Stimulated activated effector memory CD8-positive, alpha-beta T cell treated with anti-CD3 and anti-CD28 coated beads, Interleukin-12 subunit alpha, Interleukin-12 subunit beta, amount 100 ng/mL, for 72 hours (primary cell): ENCODE measurements around the gene IRS2.

ENCODE experiments used
- ATAC-seq: fragments of 150-1000 bp; cut with Tn5 transposase; 2 replicates; pipeline ENCODE4 v1.10.0; 2021
- DNase-seq, 2 donors: peaks; one replicate each; pipeline ENCODE4 v3.0.0; 2021 to 2022; ENCODE audit warnings: low spot score in 2 of 2
- H3K27ac Mint-ChIP-seq: one replicate; pipeline ENCODE4 v1.8.0; 2022; ENCODE audit warnings: mild to moderate bottlenecking, mixed read lengths
- H3K36me3 Mint-ChIP-seq: one replicate; pipeline ENCODE4 v1.8.0; 2022; ENCODE audit warnings: mild to moderate bottlenecking, mixed read lengths
- H3K4me1 Mint-ChIP-seq: one replicate; pipeline ENCODE4 v1.8.0; 2022; ENCODE audit warnings: mixed read lengths
- H3K4me3 Mint-ChIP-seq: one replicate; pipeline ENCODE4 v1.8.0; 2022; ENCODE audit warnings: mild to moderate bottlenecking, mixed read lengths
- H3K9me3 Mint-ChIP-seq: one replicate; pipeline ENCODE4 v1.8.0; 2022; ENCODE audit warnings: mixed read lengths

IRS2 gene

DNA sequence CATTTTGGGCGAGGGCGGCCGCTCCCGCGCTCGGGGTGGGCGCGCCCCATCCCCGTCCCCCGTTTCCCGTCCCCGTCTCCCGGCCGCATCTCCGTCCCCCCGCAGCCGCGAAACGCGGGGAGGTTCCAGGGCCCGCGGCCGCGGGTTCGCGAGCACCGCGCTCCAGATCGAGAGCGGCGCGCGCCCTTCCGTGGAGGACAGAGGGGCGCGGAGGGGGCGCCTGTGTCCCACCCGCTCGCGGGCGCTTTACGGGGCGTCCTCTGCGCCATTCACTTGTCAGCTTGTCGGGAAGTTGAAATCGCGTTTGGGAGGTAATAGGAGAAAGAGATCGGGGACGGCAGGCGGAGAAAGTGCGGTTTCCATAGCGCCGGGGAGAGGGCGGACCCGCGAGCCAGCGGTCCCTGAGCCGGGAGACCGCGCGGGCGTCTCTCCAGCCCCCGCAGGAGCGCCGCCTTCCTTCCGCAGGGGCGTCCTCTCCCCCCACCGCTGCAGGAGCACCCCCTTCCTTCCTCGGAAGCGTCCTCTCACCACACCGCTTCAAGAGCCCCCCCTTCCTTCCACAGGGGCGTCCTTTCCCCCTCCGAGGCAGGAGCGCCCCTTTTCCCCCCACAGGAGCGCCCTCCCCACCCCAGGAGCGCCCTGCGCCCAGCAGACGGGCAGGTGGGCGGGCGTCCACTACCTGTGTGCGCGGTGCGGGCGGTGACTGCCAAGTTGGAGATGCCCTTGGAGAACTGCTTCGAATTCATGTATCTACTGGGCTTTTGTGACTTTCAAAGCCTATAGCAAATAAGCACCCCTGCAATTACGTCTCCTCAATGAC, 962 bp upstream of the IRS2 start:
- H3K4me3 Mint-ChIP-seq: peak overlapping the region; percentile 68
- DNase-seq: peak in 1 of 2 donors; percentile 52
- H3K27ac Mint-ChIP-seq: no peak overlapping the region
- H3K9me3 Mint-ChIP-seq: no peaks in the 10 kb centered on the region
- H3K36me3 Mint-ChIP-seq: peaks cover 6% of the 10 kb centered on the region
- ATAC-seq: no peak
- H3K4me1 Mint-ChIP-seq: peaks cover 17% of the 10 kb centered on the region

DNA sequence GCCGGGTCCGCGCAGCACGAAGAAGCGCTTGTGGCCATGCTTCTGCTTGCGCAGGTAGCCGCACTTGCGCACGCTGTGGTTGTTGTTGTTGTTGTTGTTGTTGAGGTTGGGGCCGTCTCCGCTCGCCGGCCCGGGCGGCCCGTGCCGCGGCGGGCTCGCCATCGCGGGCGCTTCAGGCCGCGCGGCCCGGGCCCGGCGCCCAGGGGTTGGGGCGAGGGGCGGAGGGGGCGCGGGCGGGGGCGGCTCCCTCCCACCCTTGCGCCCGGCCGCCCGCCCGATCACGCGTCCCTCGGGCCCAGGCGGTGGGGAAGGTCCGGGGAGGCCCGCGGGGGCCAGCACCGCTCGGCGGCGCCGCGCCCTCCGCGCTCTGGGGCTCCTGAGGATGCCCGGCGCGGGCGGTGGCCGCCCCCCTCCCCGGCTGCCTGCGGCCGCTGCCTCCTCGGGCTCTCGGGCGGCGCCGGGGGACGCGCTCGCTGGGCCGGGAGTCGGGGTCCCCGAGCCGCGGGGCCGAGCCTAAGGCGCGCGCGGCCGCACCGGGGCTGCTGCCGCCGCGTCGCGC, 412 bp downstream of the IRS2 start:
- no peak for DNase-seq

DNA sequence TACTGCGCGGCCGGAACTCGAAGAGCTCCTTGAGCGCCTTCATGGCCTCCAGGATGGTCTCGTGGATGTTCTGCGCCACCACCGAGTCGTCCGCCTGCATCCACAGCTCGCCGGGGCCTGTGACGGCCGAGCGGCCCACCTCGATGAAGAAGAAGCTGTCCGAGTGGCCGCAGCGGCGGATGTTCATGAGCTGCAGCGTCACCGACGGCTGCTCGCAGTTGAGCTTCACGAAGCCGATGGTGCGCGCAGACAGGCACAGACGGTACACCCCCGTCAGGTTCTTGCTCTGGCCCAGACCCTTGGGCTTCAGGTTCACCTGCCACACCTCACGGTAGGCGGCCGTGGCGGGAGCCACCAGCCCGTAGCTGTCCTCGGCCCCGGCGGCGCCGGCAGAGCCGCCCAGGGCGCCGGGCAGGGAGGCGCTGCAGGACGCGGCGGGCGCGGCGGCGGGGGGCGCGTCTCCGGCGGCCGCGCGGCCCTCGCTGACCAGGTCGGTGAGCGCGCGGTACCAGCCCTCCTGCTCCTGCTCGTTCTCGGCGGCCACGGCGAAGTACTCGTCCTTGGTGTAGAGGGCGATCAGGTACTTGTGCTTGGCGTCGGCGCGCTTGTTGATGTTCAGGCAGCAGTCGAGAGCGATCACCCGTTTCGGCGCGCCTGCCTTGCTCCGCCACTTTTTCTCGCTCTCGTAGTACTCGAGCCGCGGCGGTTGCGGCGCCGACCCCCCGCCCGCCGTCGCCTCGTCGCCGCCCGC, 1.1 kb downstream of the IRS2 start:
- ATAC-seq: no peak
- peak overlapping the region; percentile 30 for H3K4me3 Mint-ChIP-seq
- H3K4me1 Mint-ChIP-seq: peaks cover 17% of the 10 kb centered on the region
- no peak overlapping the region for H3K27ac Mint-ChIP-seq
- peak in 1 of 2 donors; percentile 56 for DNase-seq
- H3K9me3 Mint-ChIP-seq: no peaks in the 10 kb centered on the region
- H3K36me3 Mint-ChIP-seq: peaks cover 10% of the 10 kb centered on the region

More for the DNA sequence above, 412 bp downstream of the IRS2 start:
- Mint-ChIP-seq H3K36me3 (peaks cover 10% of the 10 kb centered on the region), H3K27ac (no peak overlapping the region), H3K9me3 (no peaks in the 10 kb centered on the region), H3K4me1 (peaks cover 14% of the 10 kb centered on the region), H3K4me3 (peak overlapping the region; percentile 68)
- peak; percentile 37 for ATAC-seq

- Mint-ChIP-seq H3K4me1 (peaks cover 18% of the 10 kb centered on the region), H3K4me3 (peak overlapping the region; percentile 30), H3K36me3 (peaks cover 10% of the 10 kb centered on the region), H3K9me3 (no peaks in the 10 kb centered on the region), H3K27ac (no peak overlapping the region)
- DNase-seq: peak; percentile 56 to 62
- peak; percentile 44 for ATAC-seq
These were observed 1.7 kb downstream of the IRS2 start for GRCh38 chr13:109784590-109785140.

DNA sequence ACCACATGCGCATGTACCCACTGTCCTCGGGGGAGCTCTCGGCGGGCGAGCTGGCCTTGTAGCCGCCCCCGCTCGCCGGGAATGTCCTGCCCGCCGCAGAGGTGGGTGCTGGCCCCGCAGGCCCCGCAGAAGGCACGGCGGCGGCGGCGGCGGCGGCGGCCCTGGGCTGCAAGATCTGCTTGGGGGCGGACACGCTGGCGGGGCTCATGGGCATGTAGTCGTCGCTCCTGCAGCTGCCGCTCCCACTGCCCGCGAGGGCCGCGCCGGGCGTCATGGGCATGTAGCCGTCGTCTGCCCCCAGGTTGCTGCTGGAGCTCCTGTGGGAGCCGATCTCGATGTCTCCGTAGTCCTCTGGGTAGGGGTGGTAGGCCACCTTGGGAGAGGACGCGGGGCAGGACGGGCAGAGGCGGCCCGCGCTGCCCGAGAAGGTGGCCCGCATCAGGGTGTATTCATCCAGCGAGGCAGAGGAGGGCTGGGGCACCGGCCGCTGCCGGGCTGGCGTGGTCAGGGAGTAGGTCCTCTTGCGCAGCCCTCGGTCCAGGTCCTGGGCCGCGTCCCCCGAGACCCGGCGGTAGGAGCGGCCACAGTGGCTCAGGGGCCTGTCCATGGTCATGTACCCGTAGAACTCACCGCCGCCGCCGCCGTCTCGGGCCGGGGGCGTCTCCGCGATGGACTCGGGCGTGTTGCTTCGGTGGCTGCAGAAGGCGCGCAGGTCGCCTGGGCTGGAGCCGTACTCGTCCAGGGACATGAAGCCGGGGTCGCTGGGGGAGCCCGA, 2.4 kb downstream of the IRS2 start:
- ATAC-seq: no peak
- Mint-ChIP-seq H3K9me3 (no peaks in the 10 kb centered on the region), H3K27ac (no peak overlapping the region), H3K36me3 (peaks cover 10% of the 10 kb centered on the region), H3K4me1 (peaks cover 24% of the 10 kb centered on the region), H3K4me3 (no peak overlapping the region)
- no peak for DNase-seq

GRCh38 chr13:109783447-109783814, 3.0 kb downstream of the IRS2 start:
- ATAC-seq: no peak
- no peak overlapping the region for H3K27ac Mint-ChIP-seq
- peaks cover 23% of the 10 kb centered on the region for H3K4me1 Mint-ChIP-seq
- DNase-seq: no peak
- H3K36me3 Mint-ChIP-seq: peaks cover 10% of the 10 kb centered on the region
- no peak overlapping the region for H3K4me3 Mint-ChIP-seq
- H3K9me3 Mint-ChIP-seq: no peaks in the 10 kb centered on the region

DNA sequence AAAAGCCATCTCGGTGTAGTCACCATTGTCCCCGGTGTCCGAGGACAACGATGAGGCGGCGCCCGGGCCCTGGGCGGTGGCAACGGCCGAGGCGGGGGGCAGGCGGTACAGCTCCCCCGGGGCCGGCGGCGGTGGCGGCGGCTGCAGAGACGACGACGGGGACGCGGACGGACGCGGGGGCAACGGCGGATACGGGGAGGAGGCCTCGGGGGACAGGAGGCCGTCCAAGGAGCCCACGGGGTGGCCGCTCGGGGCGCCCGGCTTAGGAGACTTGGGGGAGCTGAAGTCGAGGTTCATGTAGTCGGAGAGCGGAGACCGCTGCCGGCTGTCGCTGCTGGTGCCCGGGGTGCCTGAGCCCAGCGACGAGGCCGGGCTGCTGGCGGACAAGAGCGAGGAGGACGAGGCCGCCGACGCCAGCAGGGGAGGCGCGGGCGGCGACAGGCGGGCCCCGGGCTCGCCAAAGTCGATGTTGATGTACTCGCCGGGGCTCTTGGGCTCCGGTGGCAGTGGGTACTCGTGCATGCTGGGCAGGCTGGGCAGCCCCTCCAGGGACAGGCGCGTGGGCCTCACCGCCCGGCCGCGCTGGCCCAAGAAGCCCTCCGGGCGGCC, 3.5 kb downstream of the IRS2 start:
- peak overlapping the region; percentile 24 for H3K4me3 Mint-ChIP-seq
- peaks cover 24% of the 10 kb centered on the region for H3K4me1 Mint-ChIP-seq

DNA sequence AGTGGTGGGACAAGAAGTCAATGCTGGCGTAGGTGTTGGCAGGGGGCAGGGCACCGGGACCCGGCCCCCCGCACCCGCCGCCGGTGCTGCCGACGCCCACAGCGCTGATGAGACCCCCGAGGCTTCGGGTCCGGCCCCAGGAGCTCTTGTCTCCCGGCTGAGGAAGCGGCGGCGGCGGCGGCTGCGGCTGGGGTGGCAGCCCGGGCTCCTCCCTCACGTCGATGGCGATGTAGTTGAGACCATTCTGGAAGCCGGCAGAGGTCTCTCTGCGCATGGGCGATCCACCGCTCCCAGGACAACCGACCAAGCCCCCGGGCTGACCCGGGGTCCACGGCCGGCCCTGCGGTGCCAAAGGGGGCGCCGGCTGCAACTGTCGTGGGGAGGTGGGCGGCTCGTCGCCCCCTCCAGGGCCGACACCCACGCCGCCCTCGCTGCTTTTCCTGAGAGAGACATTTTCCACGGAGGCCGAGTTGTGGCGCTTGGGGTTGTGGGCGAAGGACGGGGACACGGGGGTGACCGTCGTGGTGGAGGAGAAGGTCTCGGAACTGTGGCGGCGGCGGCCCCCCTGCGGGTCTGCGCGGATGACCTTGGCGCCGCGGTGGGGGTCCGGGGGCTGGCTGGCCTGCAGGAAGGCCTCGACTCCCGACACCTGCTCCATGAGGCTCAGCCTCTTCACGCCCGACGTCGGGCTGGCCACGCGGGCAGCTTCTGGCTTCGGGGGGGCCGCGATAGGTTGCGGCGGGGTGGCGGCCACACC, 4.1 kb downstream of the IRS2 start:
- H3K36me3 Mint-ChIP-seq: peaks cover 10% of the 10 kb centered on the region
- H3K4me1 Mint-ChIP-seq: peaks cover 24% of the 10 kb centered on the region
- no peak for ATAC-seq
- H3K9me3 Mint-ChIP-seq: no peaks in the 10 kb centered on the region
- no peak for DNase-seq
- no peak overlapping the region for H3K4me3 Mint-ChIP-seq
- no peak overlapping the region for H3K27ac Mint-ChIP-seq

More for the DNA sequence above, 3.5 kb downstream of the IRS2 start:
- ATAC-seq (no peak), DNase-seq (no peak)
- Mint-ChIP-seq H3K9me3 (no peaks in the 10 kb centered on the region), H3K27ac (no peak overlapping the region), H3K36me3 (peaks cover 10% of the 10 kb centered on the region)

- H3K27ac Mint-ChIP-seq: no peak overlapping the region
These were observed 4.9 kb downstream of the IRS2 start for GRCh38 chr13:109781384-109782065.

DNA sequence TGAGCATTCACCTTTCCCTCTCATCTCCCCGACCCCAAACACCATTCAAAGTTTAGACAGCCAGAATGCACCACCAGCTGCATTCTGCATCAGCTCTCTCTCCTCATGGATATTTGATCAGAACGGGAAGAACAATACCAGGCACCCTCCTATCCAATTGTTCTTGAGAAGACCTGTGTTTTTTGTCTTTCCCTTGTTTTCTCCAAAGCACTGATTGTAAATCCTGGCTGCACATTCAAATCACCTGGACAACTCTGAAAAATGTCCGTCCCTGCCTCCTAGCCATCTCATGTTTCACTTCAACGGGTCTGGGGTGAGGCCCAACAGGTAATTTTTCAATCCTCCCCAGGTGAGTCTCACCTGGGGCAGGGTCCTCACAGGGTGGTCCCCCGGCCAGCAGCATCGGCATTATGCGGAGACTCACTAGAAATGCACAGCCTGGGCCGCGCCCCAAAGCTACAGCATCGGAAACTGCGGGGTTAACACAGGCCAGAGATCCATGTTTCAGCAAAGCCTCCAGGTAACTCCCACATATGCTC, 5.5 kb downstream of the IRS2 start:
- no peak for DNase-seq
- Mint-ChIP-seq H3K4me1 (peaks cover 29% of the 10 kb centered on the region), H3K4me3 (no peak overlapping the region)

More at GRCh38 chr13:109781384-109782065, 4.9 kb downstream of the IRS2 start:
- H3K36me3 Mint-ChIP-seq: peaks cover 10% of the 10 kb centered on the region
- H3K4me1 Mint-ChIP-seq: peaks cover 29% of the 10 kb centered on the region
- ATAC-seq (no peak), DNase-seq (no peak)
- H3K4me3 Mint-ChIP-seq: no peak overlapping the region
- no peaks in the 10 kb centered on the region for H3K9me3 Mint-ChIP-seq

DNA sequence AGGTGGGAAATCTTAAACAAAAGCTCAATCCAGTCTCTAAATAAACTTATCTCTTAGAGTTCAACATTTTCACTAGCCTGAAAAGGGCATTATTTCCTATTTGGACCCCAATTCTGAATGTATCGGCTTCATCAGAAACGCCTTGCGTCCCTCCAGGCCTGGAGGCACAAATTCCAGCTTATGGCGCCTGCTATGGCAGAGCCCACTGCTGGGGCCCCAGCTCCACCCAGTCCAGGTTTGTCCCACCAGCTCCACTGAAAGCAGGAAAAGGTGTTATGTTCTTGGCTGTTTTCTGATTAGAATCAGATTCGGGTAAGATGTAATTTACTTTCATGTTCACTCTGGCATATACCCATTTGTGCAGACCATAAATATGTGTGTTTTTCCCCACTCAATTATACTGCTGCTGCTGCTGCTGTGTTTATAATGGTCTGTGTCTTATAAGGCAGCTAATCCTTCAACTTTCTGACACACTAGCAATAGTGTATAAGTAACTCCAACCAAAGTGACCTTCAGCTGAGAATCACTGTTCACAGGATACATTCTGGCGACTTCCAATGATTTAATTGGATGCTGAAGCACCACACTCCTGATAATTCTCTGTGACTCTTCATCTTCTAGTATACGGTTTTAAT, 6.4 kb downstream of the IRS2 start:
- Mint-ChIP-seq H3K4me3 (peak overlapping the region; percentile 16), H3K4me1 (peaks cover 29% of the 10 kb centered on the region), H3K27ac (no peak overlapping the region), H3K36me3 (peaks cover 10% of the 10 kb centered on the region), H3K9me3 (no peaks in the 10 kb centered on the region)
- ATAC-seq (no peak), DNase-seq (no peak)

More for the DNA sequence above, 5.5 kb downstream of the IRS2 start:
- H3K36me3 Mint-ChIP-seq: peaks cover 10% of the 10 kb centered on the region
- H3K9me3 Mint-ChIP-seq: no peaks in the 10 kb centered on the region
- no peak for ATAC-seq
- H3K27ac Mint-ChIP-seq: no peak overlapping the region

DNA sequence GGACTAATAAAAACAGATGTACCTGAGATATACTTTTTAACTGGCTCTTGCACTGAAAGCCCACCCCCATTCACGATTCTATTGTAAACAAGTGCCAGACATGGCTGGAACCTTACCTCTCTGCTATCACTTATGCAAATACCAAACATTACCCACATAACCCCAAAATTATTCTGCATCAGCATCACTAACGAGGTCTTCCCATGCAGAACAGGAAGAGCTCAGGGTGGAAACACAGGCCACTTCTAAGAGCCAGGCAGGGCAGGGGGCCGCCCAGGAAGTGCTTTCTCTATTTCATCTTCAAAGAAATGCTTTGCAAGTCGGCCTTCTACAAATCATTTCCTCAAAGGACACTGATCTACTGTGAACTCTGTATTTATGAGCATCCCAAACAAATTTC, 7.3 kb downstream of the IRS2 start:
- Mint-ChIP-seq H3K4me3 (peak overlapping the region; percentile 16), H3K36me3 (peaks cover 10% of the 10 kb centered on the region), H3K9me3 (no peaks in the 10 kb centered on the region), H3K27ac (no peak overlapping the region), H3K4me1 (peaks cover 29% of the 10 kb centered on the region)
- ATAC-seq (peak; percentile 47), DNase-seq (no peak)

DNA sequence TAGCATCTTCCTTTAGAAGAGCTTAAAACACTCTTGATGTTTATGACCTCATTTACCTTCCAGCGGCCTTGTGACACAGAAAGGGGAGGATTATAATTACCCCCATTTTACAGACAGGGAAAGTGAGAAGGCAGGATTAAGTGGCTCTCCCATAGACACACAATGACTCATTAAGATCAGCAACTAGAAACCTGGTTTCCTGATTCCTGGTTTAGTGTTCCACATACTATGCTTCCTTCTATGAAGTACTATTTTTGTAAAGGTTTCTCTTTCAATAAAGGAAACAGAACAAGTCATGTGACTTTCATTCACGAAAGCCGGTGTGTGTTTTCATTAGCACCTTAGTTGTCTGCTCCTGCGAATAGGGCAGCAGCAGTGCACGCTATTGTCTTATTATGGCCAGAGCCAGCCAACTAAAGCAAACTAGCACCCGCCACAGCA, 8.3 kb downstream of the IRS2 start:
- Mint-ChIP-seq H3K4me3 (no peak overlapping the region), H3K9me3 (no peaks in the 10 kb centered on the region), H3K27ac (no peak overlapping the region), H3K4me1 (peaks cover 29% of the 10 kb centered on the region), H3K36me3 (peaks cover 9% of the 10 kb centered on the region)
- peak; percentile 52 for ATAC-seq
- no peak for DNase-seq
